Gastrocnemius medialis (tissue), 4 donors: ENCODE results near the gene INPP5F.

Experiments
- POLR2A ChIP-seq, 2 donors: fragments of 450-650 bp; IDR thresholded peaks; one replicate each; pipeline ENCODE4 v1.6.1; 2017; ENCODE audit warnings: antibody characterized with exemption in 2 of 2, mild to moderate bottlenecking in 2 of 2, moderate library complexity in 2 of 2
- TF ChIP-seq, protein P1 (sequence below), 5 experiments: fragments of 450-650 bp in 3 of 5; fragments of 200-600 bp in 2 of 5; sonication (generic) in 2 of 5; IDR thresholded peaks in 4 of 5; conservative IDR thresholded peaks in 1 of 5; 1 replicate in 4 of 5; 2 replicates in 1 of 5; pipeline ENCODE4 v1.5.1; 2016 to 2019; ENCODE audit warnings: antibody characterized with exemption in 5 of 5, mild to moderate bottlenecking in 3 of 5, moderate library complexity in 3 of 5

DNA sequence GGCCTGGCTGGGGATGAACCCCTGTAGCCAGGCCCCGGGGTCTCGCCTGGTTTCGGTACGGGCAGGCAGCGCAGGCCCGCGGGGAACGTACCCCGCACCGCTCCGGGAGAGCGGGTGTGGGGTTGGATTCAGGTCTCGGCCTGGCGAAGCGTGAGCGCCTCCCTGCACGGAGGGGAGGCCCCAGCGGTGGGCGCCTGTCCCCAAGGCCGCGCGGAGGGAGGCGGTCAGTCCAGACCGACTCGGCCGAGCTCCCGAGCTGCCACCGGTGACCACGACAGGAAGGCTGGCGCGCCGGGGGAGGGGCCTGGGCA lies 378 bp upstream of the INPP5F start:
- TF ChIP-seq, protein P1, sequence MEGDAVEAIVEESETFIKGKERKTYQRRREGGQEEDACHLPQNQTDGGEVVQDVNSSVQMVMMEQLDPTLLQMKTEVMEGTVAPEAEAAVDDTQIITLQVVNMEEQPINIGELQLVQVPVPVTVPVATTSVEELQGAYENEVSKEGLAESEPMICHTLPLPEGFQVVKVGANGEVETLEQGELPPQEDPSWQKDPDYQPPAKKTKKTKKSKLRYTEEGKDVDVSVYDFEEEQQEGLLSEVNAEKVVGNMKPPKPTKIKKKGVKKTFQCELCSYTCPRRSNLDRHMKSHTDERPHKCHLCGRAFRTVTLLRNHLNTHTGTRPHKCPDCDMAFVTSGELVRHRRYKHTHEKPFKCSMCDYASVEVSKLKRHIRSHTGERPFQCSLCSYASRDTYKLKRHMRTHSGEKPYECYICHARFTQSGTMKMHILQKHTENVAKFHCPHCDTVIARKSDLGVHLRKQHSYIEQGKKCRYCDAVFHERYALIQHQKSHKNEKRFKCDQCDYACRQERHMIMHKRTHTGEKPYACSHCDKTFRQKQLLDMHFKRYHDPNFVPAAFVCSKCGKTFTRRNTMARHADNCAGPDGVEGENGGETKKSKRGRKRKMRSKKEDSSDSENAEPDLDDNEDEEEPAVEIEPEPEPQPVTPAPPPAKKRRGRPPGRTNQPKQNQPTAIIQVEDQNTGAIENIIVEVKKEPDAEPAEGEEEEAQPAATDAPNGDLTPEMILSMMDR (IDR thresholded peaks at IDR 0.05 in 4 of 5, conservative IDR thresholded peaks at IDR 0.05 in 1 of 5), result no peak
- TF ChIP-seq POLR2A (IDR thresholded peaks at IDR 0.05), result peak; percentile 78 to 83
